ENCODE data around the gene HNRNPA3.

- TF ChIP-seq EZH2 (IDR thresholded peaks at IDR 0.05) (no peak), POLR2AphosphoS5 (IDR thresholded peaks at IDR 0.05; ENCODE audit: borderline replicate concordance, low read depth, low read length) (no peak), FOXP2 (optimal IDR thresholded peaks at IDR 0.05; ENCODE audit: control extremely low read depth, extremely low read length, insufficient read depth) (no peak)
Observed at GRCh38 chr2:177231270-177231669, 18.7 kb downstream of the HNRNPA3 start.
